ENCODE results near the gene RXFP4. TPM values are rescaled to one million over a fixed set of nuclear protein-coding genes. Genes with fewer than 3 reads are reported as not detected.
"Not testable (repeated sequence)": the region's sequence is repeated elsewhere in the genome, so short reads cannot be mapped to it uniquely, and the experiment has no call there.

Gene RXFP4, protein sequence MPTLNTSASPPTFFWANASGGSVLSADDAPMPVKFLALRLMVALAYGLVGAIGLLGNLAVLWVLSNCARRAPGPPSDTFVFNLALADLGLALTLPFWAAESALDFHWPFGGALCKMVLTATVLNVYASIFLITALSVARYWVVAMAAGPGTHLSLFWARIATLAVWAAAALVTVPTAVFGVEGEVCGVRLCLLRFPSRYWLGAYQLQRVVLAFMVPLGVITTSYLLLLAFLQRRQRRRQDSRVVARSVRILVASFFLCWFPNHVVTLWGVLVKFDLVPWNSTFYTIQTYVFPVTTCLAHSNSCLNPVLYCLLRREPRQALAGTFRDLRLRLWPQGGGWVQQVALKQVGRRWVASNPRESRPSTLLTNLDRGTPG
- 0.19 TPM in 1 of 2 replicates, not detected in the other for total RNA-seq

DNA sequence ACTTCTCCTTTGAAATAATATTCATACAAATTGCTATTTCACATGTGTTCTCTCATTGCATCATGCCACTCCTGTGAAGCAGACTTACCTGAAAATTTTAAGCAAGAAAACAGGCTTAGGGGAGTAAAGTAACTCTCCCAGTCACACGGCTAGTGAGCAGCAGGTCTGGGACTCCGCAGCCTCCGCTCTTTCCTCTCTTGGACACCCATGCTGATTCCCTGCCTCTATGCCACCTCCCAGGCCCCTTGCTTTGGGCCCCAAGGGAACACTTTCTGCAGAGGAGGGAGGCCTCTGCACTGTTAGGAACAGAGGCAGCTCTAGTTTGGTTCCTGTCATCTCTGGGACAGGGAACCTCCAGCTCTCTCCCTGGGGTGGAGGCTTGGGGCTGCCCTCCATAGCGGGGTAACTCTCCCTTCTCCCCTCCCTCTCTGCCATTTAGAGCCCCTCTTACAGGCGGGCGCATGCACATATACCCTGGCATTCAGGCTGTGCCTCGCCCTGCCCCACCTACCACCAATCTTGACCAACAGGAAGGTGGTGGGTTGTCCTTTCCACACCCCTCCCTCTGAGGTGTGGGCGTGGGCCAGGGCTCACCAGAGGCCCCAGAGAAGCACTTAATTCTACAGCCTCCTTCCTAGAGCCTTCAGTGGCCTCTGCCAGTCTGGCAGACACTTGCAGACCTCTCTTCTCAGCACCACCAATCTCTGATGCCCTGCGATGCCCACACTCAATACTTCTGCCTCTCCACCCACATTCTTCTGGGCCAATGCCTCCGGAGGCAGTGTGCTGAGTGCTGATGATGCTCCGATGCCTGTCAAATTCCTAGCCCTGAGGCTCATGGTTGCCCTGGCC, at the start of gene RXFP4:
RXFP4 (plus strand) TSS at position 646 of the 852 bp plus-strand sequence; CDS start at position 718, 72 bp downstream.
- DNase-seq = no peak

DNA sequence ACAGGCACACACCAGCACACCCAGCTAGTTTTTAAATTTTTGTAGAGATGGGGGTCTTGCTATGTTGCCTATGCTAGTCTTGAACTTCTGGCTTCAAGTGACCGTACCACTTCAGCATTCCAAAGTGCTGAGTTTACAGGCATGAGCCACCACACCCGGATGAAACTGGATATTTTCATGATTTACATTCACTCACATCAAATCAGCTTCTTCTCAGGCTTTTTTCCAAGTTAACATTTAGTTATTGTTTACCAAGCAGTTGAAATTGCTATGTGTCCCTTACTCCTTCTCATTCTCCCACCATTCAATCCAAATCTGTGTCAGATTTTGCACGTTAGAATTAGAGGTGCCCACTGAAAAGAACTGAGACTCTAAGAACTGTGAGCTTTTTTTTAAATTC, 48.6 kb upstream of the RXFP4 start:
- DNase-seq = peak; percentile 73

DNA sequence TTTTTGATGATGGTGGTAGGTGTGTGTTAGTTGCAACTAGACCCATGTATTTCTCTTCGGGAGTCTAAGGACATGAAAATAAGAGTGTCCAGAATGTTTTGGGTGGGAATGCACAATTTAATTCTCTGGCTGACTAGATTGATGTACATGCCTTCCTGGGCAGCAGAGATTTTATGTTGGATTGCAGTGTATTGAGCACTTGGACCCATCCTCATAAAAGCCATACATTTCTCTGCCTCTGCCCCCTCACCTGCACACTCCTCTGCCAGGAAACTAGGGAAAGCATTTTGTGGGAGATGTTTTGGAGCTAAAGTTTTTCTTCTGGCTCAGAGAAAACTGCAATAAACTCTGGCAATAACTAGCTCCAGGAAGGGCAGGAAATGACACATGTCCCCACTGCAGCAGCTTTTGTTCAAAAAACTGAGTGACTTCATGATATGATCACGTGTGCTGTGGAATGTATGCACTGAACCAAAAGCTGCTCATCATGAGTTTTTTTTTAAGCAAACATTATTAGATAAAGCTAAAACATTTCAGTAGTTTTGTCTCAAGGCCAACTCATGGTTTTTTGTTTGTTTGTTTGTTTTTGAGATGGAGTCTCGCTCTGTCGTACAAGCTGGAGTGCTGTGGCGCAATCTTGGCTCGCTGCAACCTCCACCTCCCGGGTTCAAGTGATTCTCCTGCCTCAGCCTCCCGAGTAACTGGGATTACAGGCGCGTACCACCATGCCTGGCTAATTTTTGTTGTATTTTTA, 47.9 kb upstream of the RXFP4 start:
- peak; percentile 96 for DNase-seq

DNA sequence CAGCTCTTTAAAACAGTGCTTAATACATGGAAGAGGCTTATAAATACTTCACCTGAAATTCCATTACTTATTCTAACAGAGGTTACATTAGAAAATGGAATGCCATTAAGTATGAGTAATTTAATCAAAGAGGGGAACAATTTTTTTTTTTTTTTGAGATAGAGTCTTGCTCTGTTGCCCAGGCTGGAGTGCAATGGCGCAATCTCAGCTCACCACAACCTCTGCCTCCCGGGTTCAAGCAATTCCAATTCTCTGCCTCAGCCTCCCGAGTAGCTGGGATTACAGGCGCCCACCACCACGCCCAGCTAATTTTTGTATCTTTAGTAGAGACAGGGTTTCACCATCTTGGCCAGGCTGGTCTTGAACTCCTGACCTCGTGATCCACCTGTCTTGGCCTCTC, 45.8 kb upstream of the RXFP4 start:
- not testable (repeated sequence) for DNase-seq

DNA sequence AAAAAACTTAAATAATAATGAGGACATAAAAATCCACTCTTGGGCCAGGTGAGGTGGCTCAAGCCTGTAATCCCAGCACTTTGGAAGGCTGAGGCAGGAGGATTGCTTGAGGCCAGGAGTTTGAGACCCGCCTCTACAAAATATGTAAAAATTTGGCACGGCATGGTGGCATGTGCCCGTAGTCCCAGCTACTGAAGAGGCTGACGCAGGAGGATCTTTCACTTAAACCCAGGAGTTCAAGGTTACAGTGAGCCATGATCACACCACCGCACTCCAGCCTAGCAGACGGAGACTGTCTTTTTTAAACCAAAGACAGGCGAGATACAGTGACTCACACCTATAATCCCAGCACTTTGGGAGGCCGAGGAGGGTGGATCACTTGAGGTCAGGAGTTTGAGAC, 45.0 kb upstream of the RXFP4 start:
- DNase-seq = not testable (repeated sequence)

DNA sequence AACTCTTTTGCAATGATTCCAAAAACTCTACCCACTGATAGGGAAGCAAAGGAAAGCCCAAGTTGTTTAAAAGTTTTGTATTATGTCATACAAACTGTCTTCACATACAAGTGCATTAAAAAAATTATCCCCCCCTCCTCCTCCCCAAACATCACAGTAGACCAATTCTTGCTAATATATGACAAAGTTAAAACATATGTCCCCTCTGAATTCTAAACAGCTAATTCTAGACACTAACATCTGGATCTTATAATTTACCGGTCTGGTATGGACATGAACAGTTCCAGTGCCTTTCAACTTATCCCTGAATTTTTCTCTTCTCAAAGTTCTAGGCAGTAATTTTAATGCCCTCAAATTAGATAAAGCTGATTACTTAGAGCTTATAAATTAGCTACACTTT, 43.7 kb upstream of the RXFP4 start:
- DNase-seq = no peak

DNA sequence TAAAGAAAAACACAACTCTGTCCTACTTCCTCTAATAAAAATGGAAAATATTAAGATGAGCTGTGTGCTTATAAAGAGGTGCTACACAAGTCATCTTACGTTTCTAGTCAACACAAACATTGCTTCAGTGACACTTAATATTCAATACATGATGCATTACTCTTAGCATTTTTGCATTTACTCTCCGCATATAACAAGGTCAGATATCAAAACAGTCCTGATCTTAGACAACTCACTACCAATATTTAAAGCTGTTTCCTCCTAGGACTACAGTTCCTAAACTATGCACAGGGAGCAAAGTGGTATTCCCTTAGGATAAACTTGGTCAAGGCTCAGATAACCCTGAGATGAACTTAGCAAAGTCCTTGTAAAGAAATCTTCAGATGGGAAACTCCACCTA, 42.5 kb upstream of the RXFP4 start:
- no peak for DNase-seq

DNA sequence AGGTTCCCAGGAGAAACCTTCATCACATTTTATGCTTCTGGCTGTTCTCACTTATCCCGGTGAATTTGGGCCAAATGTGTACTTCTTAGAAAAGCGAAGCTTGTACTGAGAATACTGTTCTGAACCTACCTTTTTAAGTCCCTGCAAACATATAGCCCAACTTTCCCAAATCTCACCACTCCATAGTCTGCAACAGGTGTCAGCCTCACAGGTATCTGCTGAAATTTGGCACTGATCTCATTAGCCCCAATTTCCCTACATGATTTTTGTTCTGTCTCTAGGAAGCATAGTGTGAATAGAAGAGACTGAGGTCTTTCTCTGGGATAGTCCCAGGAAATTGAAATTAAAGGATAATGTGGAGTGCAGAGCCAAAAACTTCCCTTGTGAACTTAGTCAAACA, 41.8 kb upstream of the RXFP4 start:
- no peak for DNase-seq

DNA sequence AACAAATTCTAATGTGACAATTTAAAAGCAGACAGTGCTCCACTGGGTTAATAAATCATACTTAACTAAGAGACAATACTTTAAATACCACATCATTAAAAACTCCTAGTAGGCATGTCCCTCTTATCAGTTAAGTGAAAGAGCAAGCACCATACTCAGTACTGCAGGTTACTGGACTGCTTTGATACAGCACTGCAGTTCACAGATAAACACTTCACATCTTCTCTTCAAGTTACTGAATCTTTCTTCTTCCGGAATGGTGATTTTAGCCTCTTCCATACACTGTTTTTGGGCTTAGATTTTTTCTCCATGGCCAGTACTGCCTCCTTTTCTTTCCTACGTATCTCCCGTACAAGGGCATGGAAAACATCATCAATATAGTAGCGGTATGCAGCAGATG, 41.3 kb upstream of the RXFP4 start:
- no peak for DNase-seq

DNA sequence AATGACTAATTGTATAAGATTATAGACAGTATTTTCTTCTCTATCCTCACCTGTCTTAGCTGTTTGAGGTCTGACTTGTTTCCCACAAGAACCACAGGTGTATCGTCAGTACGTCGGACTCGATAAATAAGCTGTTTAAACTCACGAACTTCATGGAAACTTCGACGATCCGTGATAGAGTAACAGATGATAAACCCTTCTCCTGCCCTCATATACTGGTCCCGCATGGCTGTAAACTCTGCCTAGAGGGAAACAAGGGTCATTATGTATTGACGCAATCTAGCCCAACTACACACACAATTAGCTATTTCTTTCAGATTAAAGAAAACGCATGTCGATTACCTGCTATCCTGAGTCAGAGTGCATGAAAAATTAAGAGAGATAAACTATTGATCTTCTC, 37.2 kb upstream of the RXFP4 start:
- DNase-seq = no peak

DNA sequence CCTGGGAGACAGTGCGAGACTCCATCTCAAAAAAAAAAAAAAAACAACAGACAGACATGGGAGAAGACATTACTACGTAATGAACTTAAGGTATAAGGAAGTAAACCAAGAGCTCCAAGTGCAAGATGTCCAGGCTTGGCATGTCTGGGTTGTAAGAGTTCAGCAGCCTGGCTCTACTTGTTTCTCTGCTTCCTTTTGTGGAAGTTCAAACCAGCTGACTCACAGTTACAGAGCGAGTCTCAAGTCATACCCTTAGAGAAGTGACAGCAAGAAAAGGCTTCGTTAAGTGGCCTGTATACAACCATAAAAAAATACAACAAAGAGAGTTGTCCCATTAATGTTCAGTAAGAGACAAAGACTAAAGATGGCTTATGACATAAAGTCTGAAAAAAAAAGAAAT, 31.5 kb upstream of the RXFP4 start:
- DNase-seq = peak; percentile 65

DNA sequence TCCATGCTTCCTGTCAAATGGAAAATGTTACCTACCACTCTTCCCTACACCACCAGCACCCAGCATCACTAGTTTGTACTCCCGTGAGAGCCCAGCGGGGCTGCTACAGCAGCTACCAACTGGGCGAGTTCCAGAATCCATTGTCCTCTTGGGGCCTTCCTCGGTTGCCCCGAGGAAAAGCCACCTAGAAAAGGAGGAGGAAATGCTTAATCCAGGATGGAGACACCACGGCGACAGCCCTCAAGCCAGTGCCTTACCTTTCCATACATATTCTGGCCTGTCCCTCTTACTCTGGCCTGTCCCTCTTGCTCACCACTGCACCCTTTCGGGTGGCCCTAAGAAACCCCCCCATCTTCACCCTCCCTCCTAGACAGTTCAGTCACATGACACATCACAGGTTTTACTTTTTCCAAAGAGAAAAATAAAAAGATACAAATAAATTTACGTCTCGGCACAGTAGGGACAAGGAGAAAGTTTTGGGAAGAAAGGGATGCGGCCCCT, 30.8 kb upstream of the RXFP4 start:
- DNase-seq = peak; percentile 58

DNA sequence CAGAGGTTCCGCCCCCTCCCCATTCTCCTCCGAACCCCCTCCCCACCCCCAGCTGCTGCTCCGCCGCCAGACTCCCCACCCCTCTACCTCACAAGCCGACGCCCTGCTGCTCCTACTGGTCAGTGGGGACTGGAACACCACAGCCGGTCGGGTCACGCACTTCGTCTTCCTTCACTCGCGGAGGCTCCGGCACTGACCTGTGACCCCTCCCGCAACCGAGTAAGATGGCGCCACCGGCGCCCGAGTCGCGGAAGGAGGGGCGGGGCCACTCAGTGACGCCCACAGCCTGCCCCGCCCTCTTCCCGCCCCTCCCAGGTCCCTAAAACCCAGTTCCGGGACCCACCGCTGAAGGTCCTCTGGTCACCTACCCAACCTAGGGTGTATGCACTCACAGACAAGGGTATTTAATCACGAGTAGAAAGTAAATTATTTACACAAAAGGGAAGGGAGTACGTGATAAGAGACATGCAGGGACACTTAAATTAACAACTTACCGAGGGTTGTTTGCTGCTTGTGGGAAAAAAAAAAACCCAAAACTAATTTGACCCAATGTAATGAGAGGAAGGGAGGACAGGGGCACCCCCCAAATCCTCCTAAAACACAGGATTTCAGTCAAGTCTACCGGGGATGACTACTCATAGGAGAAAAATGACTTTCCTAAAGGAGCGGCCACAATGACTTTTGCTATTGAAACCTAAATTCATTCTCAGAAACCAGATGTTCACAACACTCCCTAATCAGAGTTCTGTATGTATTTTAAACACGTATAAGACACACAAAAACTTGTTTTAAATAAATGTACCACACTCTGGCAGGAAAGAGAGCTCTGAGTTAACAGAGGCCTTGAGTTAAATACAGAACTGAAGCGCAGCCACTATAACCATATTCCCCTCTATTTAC, 30.0 kb upstream of the RXFP4 start, which contains the start of gene RIT1:
RIT1 (minus strand) TSS at position 194 of the 900 bp plus-strand sequence. CDS start 588 bp downstream, outside the sequence.
- DNase-seq = peak; percentile 83

DNA sequence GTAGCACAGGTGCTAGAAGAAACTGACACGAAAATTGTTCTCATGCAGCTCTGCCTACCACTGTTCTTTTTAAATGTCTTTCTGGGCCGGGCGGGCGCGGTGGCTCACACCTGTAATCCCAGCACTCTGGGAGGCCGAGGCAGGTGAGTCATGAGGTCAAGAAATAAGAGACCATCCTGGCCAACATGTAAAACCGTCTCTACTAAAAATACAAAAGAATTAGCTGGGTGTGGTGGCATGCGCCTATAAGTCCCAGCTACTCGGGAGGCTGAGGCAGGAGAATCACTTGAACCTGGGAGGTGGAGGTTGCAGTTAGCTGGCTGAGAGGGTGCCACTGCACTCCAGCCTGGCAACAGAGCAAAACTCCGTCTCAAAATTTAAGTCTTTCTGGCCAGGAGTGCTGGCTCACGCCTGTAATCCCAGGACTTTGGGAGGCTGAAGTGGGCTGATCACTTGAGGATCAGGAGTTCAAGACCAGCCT, 29.3 kb upstream of the RXFP4 start:
- no peak for DNase-seq

DNA sequence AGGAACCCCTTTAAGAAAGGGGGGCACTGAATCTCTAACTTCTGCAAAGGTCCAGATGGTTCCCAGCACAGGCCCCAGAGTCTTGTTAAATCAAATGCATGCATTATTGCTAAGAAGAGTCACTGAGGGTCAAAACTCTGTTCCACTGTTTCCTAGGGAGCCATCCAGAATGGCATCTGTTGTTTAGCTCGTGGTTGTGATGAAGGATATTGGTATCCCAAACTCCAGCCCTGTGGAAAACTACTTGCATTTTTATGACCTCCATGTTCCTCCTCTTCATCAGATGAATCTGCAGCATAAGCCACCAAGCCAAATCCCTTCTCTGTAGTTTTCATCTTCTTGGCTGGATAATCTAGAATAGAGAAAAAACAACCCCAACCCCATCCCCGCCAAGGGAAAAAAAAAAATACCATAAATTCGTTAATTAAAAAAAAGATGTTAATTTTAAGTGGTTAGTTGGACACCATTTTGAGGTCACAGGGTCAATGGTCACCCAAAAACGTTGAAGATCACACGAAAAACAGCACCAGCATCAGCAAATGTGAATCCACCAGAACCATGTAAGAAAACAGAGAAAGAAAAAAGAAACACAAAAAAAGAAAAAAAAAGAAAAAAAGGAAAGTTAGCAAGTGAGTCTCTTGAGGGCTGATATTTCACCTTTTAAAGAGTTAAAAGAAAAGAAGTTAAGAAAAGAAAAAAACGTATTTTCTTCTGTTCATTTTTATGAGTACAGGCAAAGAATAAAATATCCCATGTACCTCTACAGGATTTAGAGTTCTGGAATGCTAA, 27.3 kb upstream of the RXFP4 start:
- no peak for DNase-seq

DNA sequence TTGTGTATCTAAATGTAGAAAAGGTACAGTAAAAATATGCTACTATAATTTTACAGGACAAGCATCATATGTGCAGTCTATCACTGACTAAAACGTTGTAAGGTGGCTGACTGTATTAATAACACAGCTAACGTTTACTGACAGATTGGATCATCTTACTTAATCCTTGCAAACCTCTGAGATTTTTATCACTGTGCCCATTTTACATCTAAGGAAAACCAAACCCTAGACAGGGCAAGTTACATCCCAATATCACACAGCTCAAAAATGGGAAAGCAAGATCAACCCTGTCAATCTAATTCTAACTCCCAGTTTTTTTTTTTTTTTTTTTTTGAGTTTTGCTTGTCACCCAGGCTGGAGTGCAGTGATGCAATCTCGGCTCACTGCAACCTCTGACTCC, 22.8 kb upstream of the RXFP4 start:
- no peak for DNase-seq

DNA sequence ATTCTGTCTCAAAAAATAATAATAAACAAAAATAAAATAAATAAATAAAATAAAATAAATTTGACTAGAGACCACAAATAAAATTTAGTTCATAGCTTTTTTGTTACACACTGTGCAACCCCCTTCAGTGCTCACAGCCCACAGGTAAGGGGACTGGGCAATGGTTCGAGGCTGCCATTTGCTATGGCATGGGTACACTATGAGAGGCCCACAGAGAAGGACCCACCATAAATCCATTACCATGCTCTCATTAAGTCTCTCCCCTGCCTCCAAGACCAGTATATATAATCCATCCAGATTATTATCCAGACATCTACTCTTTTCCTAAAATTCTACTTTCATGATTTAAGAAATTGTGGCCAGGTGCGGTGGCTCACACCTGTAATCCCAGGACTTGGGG, 21.6 kb upstream of the RXFP4 start:
- no peak for DNase-seq

DNA sequence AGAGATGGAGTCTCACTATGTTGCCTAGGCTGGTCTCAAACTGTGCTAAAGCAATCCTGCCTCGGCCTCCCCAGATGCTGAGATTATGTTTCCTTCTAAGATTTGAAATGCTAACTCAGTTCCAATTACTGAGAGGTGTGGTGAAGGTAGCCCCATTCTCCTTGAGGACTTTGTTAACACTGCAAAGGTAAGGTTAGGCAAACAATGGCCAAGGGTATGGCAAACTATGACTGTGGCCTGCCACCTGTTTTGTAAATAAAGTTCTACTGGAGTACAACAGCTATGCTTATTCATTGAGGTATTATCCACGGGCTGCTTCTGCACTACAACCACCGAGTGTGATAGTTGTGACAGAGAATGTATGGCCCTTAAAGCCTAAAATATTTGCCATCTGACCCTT, 20.7 kb upstream of the RXFP4 start:
- no peak for DNase-seq

DNA sequence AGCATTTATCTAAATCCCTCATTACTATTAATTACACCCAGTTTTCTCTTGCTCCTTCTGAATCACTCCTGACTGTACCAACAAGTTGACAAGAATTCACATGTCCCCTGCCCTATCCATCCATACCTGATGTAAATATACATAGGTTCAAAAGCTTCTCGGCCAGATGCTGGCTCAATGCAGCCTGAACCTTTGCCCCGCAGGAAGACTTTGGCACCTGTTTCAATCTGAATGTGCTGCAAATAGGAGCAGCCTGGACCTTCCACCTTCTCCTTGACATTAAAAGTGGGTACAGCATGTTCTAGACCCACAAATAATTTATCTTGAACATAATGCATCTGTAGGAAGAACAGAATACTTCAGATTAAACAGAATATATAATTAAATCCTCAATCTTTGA, 15.9 kb upstream of the RXFP4 start:
- no peak for DNase-seq

DNA sequence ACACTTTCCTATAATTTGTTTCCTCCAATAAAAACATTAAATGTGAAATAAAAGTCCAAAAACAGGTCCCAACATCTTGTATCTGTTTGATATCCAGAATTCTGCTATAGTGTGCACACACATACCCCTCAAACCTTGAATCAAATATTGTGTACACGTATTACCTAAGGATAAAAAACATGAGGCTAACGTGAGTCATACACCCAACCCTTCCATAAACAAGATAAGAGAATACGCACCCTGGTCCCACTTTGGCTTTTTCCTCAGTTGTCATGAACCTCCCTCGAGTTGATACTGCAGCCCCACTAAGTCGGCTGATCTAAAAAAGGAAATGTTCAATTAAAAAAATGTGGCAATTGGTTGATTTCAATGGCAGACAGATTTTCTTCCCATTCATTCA, 12.4 kb upstream of the RXFP4 start:
- no peak for DNase-seq

DNA sequence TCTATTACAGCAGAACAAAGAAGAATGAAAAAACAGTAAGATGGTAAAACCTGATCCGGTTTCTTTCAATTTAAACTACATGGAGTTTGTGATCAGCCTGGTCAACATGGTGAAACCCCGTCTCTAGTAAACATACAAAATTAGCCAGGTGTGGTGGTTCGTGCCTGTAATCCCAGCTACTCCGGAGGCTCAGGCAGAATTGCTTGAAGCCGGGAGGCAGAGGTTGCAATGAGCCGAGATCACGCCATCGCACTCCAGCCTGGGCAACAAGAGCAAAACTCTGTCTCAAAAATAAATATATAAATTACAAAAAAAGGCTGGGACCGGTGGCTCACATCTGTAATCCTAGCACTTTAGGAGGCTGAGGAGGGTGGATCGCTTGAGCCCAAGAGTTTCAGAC, 10.7 kb upstream of the RXFP4 start:
- not testable (repeated sequence) for DNase-seq

Measured in dermis blood vessel endothelial cell (primary cell).